Ramos (cell line): ENCODE measurements around the gene EEF2KMT.
"Not testable (repeated sequence)": the region's sequence is repeated elsewhere in the genome, so short reads cannot be mapped to it uniquely, and the experiment has no call there.

Source experiments
- in situ Hi-C: fragments of 300-500 bp; cut with MboI; formaldehyde crosslinking; loops from one replicate; pipeline ENCODE4 v1.14.3; 2022; ENCODE audit warnings: low sequenced_read_pairs; ENCODE audit not compliant: unreplicated experiment

Gene EEF2KMT, protein sequence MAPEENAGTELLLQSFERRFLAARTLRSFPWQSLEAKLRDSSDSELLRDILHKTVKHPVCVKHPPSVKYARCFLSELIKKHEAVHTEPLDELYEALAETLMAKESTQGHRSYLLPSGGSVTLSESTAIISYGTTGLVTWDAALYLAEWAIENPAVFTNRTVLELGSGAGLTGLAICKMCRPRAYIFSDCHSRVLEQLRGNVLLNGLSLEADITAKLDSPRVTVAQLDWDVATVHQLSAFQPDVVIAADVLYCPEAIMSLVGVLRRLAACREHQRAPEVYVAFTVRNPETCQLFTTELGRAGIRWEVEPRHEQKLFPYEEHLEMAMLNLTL

DNA sequence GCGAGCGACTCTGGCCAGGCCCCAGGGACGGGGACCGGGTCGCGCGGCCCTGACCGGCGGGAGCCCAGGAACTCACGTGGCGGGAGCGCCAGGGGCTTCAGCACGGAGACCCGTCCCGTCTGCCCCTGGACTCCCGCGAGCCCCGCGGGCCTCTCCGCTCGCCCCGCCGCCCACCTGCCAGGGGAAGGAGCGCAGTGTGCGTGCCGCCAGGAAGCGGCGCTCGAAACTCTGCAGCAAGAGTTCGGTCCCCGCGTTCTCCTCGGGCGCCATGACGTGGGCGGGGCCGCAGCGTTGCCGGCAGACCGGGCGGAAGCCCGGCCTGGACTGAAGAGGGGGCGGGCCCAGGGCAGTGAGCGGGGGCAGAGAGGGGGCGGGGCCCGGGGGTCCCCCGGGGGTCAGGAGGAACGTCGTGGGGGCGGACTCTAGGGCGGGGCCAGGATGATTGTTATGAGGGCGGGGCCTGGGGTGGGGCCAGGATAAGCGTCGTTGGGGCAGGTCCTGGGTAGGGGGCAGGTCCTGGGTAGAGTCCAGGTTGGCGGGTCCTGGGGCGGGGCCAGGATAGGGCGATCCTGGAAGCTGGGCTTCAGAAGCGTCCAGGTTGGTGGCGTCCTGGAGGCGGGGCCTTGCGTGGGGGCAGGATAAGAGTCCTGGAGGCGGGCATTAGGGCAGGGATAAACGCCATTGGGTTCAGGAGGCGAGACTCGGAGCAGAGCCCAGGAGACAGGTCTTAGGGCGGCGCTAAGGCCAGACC, at the start of gene EEF2KMT:
Gene EEF2KMT, minus strand, starts transcription at position 326 of the 751 bp plus-strand sequence. Its CDS starts 56 bp downstream, at position 270.
- in situ Hi-C loops = not testable (repeated sequence)

DNA sequence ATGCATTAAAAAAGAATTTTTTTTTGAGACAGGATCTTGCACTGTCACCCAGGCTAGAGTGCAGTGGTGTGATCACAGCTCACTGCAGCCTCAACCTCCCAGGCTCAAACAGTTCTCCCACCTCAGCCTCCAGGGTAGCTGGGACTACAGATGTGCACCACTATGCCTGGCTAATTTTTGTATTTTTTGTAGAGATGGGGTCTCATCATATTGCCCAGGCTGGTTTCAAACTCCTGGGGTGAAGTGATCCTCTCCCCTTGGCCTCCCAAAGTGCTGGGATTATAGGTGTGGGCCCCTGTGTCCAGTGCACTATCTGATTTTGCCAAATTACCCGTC, 47.0 kb upstream of the EEF2KMT start:
- in situ Hi-C loops = not testable (repeated sequence)

DNA sequence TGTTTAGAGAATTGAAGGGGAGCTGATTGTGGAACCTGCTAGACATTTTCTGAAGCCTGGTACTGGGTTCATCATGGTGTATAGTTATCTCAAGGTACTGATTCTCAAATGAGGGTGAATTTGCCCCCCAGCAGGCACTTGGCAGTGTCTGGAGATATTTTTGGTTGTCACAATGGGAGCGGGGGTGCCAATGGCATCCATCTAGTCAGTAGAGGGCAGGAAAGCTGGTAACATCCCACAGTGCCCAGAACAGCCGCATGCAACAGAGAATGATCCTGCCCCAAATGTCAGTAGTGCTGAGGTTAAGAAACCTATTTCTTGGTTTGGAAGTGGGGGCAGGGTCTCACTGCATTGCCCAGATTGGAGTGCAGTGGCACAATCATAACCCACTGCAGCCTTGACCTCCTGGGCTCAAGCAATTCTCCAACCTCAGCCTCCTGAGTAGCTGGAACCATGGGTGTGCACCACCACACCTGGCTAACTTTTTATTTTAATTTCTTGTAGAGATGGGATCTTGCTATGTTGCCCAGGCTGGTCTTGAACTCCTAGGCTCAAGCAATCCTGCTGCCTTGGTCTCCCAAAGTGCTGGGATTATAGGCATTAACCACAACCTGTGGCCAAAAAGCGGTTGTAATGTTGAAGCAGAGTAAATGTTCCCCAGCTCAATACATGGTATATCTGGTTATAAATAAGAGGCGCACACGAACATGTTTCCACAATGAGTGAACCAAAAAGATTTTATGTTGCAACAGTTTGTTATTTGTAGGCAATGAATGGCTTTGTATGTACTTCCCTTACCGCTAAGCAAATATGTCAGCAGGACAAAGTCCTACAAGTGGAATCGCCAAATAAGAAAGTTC, 46.4 kb upstream of the EEF2KMT start:
- in situ Hi-C loops = no loop called here

DNA sequence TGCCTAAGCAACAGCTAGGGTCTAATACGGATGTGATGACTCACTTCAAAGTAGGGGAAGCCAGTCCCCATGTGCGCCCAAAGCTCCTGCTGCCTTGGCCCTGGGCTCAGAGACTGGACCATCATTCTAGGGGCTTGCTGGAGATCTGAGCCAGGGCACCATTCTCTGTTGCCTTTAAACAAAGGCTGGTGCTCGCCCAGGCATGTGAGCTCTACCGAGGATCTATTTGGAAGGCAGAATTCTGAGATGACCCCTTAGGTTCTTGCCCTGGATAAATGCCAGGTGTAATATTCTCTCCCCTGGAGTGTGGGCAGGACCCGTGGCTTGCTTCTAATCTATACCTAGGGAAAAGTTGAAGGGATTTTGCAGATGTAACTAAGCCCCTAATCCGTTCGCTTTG, 42.6 kb upstream of the EEF2KMT start:
- in situ Hi-C loops = not testable (repeated sequence)

DNA sequence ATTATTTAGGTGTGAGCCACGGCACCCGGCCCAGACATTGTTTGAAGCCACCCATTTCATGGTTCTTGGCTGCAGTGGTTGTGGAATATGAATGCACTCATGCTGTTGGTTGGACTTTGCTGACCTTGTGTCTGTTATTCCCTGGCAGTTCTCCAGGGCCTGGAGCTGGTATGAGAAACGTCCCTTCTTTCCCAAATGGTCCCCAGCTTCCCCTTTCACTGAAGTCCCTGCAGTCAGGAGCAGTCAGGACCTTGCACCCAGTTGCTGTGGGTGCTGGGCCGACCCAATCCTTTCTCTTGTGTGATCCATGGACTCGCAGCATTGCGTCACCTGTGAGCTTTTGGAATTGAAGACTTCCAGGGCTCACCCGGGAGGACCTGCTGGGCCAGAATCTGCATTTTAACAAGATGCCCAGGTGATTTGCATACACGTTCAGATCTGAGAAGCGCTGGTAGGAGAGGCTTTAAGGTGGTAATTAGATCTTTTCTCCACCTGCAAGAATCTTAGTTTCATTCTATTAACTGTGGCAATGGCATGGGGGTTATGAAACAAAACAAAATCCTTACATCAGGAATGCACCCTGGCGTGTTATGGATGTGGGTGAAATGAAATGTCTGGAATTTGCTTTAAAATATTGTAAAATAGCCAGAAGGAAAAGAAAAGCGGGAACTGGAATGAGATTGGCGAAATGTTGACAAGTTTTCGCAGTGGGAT, 37.3 kb upstream of the EEF2KMT start:
- in situ Hi-C loops = not testable (repeated sequence)

DNA sequence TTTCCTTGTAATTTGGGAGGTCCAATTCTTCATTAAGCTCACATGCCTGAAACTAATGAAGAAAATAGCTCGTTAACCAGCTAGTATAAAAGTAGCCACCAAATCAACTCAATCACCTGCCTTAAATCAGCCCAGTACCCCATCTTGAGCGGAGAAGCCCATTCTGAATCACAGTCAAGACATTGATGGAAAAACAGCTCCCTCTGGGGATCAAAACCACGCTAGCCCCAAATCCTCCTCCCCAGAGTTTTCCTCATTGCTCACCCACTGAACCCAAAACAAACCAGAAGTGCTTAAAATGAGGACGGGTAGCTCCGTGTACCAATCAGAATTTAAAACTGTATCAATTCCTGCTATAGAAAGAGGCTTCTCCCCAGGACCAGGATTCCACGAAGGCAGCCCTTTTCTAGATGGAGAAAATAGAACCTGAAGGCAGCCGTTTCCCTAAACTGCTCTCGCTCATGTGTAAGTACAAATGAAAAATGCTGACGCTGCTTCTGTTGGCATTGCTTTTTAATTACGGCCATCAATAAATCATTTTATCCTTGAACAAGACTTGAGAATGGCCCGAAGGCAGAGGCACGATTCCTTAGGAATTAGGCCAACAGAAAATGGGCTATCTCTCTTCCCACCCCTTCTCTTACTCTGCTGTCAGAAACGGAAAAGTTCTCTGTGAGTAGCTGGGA, 35.5 kb upstream of the EEF2KMT start:
- in situ Hi-C loops = not testable (repeated sequence)

DNA sequence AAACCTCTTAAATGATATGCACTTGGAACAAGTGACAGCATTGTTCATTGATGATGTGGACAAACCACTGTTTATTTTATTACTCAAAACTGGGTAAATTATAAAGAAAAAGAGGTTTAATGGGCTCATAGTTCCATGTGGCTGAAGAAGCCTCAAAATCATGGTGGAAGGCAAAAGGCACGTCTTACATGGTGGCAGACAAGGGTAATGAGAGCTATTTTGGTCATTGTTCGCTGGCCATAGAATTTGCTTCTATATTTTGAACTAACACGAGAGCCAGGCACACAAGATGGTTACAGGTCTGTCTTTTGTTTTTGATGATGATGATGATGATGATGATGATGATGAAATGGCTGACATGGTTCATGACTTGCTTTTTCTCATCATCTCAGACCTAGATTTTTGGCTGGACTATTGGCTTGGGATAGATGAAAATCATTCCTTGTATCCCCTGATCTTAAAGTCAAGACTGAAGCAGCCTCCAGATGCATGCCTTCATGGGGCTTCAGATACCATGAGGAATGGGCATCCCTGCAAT, 33.9 kb upstream of the EEF2KMT start:
- in situ Hi-C loops = not testable (repeated sequence)

DNA sequence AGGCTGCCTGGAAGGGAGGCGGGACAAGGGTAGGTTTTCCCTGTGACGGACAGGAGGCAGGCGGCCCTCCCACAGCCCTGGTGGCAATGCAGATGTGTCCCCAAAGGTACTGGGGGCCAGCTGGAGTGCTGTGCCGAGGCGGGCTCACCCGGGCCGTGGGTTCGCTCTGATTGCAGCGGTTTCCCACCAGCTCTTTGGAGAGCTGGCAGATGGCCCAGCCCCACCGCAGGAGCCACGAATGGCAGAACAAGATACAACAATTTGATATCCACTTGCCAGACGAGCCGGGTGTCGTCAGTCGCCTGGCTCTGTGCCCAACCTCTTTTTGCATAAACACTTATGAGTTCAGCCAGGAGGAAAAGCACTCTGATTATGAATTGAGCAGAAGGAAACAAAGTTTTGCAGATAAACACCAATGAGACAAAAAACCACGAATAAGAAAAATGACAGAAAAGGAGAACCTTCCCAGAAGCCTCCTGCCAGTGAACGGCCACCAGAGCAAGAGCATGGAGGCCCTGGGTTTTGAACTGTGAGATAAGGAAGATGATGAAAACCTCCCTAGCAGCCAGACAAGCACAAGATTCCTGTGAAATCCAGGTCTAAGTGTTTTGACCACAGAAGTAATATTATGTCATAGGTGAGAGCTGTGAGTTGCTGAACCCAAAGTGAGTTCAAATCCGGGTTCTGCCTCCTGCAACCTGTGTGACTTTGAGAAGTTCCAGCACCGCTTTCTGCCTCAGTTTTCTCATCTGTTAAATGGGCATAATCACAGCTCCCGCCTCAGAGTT, 19.9 kb upstream of the EEF2KMT start:
- in situ Hi-C loops = not testable (repeated sequence)

DNA sequence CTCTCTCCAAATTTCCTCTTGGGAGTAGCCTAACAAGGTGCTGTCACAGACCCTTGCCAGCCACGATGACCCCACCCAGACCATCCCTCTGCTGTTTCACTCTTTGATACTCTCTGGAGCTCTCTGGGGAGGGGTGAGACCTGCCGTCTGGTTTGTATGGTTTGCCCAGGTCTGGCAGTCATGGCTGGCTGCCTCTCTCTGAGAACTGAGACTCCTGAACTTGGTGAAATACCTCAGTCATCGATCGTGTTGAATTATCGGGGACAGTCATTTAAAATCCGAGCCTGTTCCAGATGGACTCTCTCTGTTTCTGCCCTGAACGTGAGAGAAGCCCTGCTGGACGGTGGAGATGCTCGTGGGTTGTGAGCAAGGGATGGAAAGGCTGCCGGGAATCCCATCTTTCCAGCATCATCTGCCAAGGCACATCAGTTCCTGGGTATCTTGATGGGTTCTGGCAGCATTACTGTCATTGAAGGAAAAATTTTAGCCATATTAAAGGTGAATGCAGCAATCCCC, 19.2 kb upstream of the EEF2KMT start:
- in situ Hi-C loops = not testable (repeated sequence)

DNA sequence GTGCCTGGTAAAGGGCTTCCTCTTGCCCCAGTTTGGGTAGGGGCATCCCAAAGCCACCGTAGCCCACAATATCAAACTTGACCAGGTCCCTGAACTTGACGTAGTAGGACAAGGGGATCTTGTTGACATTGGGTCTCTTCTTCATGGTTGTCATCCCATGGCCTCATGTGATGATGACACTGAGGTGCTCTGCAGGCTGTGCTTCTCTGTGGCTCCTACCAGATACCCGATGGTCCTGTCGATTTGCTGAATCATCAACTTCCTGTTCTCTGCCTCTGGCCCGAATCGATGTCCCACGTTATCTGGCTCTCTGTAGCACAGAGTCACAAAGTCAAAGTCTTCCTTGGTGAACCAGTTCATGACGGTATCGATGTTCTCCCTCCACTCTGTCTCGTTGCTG, 13.3 kb upstream of the EEF2KMT start:
- in situ Hi-C loops = not testable (repeated sequence)

DNA sequence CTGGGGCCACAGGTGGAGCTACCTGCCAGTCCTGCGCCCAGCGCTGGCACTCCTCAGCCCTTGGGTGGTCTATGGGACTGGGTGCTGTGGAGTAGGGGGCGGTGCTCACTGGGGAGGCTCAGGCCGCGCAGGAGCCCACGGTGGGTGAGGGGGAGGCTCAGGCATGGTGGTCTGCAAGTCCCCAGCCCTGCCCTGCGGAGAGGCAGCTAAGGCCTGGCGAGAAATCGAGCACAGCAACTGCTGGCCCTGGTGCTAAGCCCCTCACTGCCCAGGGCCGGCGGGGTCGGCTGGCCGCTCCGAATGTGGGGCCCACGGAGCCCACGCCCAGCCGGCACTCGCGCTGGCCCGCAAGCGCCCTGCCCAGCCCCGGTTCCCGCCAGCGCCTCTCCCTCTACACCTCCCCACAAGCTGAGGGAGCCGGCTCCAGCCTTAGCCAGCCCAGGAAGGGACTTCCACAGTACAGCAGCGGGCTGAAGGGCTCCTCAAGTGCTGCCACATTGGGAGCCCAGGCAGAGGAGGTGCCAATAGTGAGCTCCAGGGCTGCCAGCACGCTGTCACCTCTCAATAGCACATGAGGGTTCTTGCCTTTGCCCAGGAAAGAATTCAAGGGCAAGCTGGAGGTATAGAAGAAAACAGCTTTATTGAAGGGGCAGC, 11.0 kb upstream of the EEF2KMT start:
- in situ Hi-C loops = no loop called here

DNA sequence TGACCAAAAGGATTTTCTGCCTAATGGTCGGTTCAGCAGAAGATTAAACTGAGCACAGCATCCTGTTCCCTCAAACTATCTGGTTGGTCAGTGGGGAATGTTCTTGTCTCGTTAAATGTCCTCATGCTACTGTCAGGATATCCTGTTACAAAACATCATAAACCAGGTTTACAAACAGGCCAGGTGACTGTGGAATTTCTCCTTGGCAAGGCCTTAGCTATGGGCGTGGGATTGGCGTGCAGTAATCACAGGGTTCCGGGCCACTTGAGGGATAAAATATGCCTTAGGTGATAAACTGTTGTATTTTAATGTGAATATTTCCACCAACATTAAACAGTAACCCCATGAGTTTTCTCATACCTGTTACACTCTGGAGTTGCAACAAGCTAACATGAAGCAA, 7.4 kb upstream of the EEF2KMT start:
- in situ Hi-C loops = not testable (repeated sequence)

DNA sequence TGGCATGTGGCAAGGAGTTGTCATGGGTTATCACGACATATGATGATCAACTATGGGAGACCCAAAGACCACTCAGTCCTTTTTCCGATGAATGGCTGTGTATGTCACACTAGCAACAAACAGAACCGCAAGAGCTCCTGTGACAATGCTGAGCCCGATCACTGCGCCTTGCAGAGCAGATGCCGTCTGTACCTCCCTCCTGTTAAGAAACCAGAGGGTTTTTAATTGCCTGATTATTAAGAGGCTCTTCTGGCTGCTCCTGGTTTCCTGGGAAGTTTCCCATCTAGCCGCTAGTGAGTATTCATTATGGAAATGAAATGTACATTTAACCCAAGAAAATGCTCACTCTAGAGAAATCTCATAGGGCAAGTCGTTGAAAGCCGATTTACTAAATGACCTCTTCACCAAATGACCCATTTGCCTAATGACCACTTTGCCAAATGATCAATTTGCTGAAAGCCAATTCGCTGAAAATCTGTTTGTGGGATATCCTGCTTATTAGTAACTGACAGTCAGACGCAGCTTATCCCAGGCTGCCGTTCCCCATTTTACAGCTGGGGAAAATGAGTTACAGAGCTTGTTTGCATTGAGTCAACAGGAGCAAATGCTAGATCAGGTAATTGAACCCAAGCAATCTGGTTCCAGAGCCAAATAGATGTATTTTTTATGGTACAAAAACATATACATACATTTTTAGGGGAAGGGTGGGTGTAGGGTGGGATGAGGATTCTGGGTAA, 5.9 kb upstream of the EEF2KMT start:
- in situ Hi-C loops = not testable (repeated sequence)

DNA sequence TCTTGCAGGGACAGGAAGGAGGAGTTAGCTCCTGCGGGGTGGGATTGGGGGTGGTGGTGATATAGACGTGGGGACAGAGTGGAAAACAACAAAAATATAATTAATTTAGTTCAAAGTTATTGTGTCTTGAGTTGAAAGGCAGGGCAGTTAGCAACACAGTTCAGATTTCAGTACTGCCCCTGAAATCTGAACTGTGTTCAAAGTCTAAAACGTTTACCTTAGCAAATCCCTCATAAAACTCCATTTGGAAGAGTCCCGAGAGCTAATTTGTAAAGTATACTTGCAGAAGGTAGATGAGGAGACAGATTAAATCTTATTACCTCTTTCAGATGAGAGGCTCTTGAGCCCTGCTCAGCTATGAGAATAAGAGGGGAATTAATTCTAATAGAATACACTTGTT, 1.6 kb upstream of the EEF2KMT start:
- in situ Hi-C loops = not testable (repeated sequence)

DNA sequence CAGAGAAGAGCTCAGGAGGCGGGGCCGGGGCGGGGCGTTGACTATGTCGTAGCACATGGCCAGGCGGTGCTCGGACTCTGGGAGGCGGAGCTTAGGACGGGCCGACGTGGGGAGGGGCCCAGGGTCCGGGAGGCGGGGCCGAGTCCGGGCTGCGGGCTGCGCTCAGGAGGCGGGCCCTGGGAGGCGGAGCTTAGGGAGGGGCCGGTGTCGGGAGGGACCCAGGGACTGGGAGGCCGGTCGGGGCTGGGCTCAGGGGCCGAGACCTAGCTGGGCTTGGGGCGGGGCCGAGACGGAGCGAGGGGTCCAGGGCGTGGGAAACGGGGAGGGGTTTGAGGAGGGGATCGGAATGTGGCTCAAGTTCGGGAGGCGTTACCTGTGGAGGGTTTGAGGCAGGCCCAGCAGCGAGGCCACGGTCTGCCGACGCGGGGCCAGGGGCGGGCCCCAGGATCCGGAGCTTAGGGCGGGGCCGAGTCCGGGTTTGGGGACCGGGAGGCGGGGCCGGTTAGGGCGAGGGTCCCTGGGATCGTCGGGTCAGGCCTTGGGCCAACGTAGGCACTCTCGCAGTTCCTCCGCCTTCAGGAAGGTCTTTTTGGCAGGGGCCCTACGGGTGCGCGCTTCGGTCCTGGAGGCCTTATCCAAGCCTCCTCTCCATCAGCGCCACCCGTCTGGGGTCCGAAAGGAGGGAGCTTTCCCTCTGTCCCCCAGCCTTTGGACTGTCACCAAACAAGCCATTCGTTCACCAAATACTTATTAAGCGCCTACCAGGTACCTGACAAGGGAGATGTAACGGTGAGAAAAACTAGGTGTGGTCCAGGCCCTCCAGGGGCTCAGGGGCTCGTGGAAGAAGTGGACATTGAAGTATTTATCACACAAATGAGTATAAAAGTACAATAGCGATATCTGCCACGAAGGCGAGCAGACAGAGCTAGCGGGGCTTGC, 895 bp upstream of the EEF2KMT start:
- in situ Hi-C loops = not testable (repeated sequence)

DNA sequence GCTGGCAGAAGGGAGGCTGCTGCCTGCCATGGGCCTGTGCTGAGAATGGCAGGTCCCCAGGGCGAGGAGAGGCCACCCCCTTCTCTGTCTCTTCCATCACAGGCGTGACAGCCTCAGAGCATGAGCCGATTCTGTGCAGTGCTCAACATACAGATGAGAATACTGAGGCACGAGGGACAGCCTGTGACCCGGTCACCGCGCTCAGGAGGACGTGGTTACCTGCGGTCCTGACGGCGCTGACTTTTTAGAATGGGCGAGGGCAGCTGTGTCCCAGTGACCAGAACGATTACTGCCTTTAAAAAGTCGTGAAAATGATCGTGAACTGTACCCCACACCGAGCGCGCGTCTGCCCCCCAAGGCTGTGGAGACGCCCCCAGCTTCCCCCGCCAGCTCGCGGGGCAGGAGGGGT, 530 bp downstream of the EEF2KMT start:
- in situ Hi-C loops = not testable (repeated sequence)
